CD14-positive monocyte (primary cell): ENCODE data around the gene NCKAP1. TPM values are rescaled to one million over a fixed set of nuclear protein-coding genes. Genes with fewer than 3 reads are reported as not detected.

Experiments used
- DNase-seq, 3 donors: peaks; one replicate each; pipeline ENCODE4 v3.0.0-alpha.2; 2011 to 2022
- H2AFZ ChIP-seq: 2 replicates; pipeline ENCODE4 v1.6.0; 2012; ENCODE audit warnings: mild to moderate bottlenecking, low read depth, low read length, inconsistent platforms; ENCODE audit not compliant: insufficient read depth, poor library complexity, severe bottlenecking
- H3K27ac ChIP-seq, 2 donors: 1 replicate in 1 of 2; 2 replicates in 1 of 2; pipeline ENCODE4 v1.5.1; 2012 to 2013; ENCODE audit warnings: low read length in 2 of 2, control low read depth in 1 of 2, inconsistent platforms in 1 of 2, low read depth in 1 of 2, mild to moderate bottlenecking in 1 of 2
- H3K27me3 ChIP-seq, 2 donors: one replicate each; pipeline versions ENCODE4 v1.6.0 to v1.6.1; 2011 to 2013; ENCODE audit warnings: low read length in 2 of 2; ENCODE audit not compliant: control insufficient read depth in 2 of 2, insufficient read depth in 2 of 2
- H3K36me3 ChIP-seq, 2 donors: replicated peaks in 1 of 2; 1 replicate in 1 of 2; 2 replicates in 1 of 2; pipeline versions ENCODE4 v1.5.1 to v1.6.1; 2012 to 2013; ENCODE audit warnings: low read length in 2 of 2, control low read depth in 1 of 2, inconsistent platforms in 1 of 2, mild to moderate bottlenecking in 1 of 2; ENCODE audit not compliant: insufficient read depth in 2 of 2, control insufficient read depth in 1 of 2
- H3K4me1 ChIP-seq, 2 donors: 1 replicate in 1 of 2; 2 replicates in 1 of 2; pipeline versions ENCODE4 v1.5.1 to v1.6.1; 2012 to 2013; ENCODE audit warnings: low read length in 2 of 2, control low read depth in 1 of 2, inconsistent platforms in 1 of 2, mild to moderate bottlenecking in 1 of 2, moderate library complexity in 1 of 2; ENCODE audit not compliant: insufficient read depth in 2 of 2, control insufficient read depth in 1 of 2
- H3K4me2 ChIP-seq: replicated peaks from 2 replicates; pipeline ENCODE3; 2012; ENCODE audit warnings: low read length, moderate library complexity, mild to moderate bottlenecking; ENCODE audit not compliant: poor library complexity, severe bottlenecking; ENCODE audit errors: extremely low read depth
- H3K4me3 ChIP-seq, 3 experiments: fragments of 200-600 bp in 1 of 3; sonication (generic) in 1 of 3; replicated peaks in 1 of 3; 1 replicate in 2 of 3; 2 replicates in 1 of 3; pipeline ENCODE4 v1.5.1; 2011 to 2013; ENCODE audit warnings: low read length in 3 of 3, mild to moderate bottlenecking in 3 of 3, control low read depth in 2 of 3, low read depth in 2 of 3, inconsistent platforms in 1 of 3, moderate library complexity in 1 of 3
- H3K79me2 ChIP-seq: 2 replicates; pipeline ENCODE4 v1.6.0; 2012; ENCODE audit warnings: mild to moderate bottlenecking, control low read depth, inconsistent platforms, low read length, moderate library complexity; ENCODE audit not compliant: insufficient read depth
- H3K9ac ChIP-seq: 2 replicates; pipeline ENCODE4 v1.6.0; 2017; ENCODE audit warnings: low read length, mild to moderate bottlenecking; ENCODE audit not compliant: insufficient read depth, poor library complexity, severe bottlenecking
- H3K9me3 ChIP-seq, 2 donors: replicated peaks in 1 of 2; 1 replicate in 1 of 2; 2 replicates in 1 of 2; pipeline versions ENCODE4 v1.5.1 to v1.6.1; 2012 to 2013; ENCODE audit warnings: low read length in 2 of 2, control low read depth in 1 of 2; ENCODE audit not compliant: control insufficient read depth in 1 of 2, insufficient read depth in 1 of 2
- H4K20me1 ChIP-seq: 2 replicates; pipeline ENCODE4 v1.6.0; 2012; ENCODE audit warnings: mild to moderate bottlenecking, low read length, control low read depth, moderate library complexity; ENCODE audit not compliant: insufficient read depth
- H3K27ac Mint-ChIP-seq, 7 donors: one replicate each; pipeline ENCODE4 v1.8.0; 2020; ENCODE audit warnings: mild to moderate bottlenecking in 7 of 7, mixed read lengths in 7 of 7, moderate library complexity in 6 of 7, inconsistent platforms in 2 of 7
- H3K27me3 Mint-ChIP-seq, 3 donors: one replicate each; pipeline ENCODE4 v1.8.0; 2021 to 2022; ENCODE audit warnings: low read depth in 3 of 3, mild to moderate bottlenecking in 3 of 3, mixed read lengths in 3 of 3, moderate library complexity in 3 of 3, inconsistent platforms in 1 of 3
- H3K36me3 Mint-ChIP-seq, 2 donors: one replicate each; pipeline ENCODE4 v1.8.0; 2020; ENCODE audit warnings: mixed read lengths in 2 of 2, inconsistent platforms in 1 of 2, mild to moderate bottlenecking in 1 of 2
- H3K4me1 Mint-ChIP-seq: one replicate; pipeline ENCODE4 v1.8.0; 2020; ENCODE audit warnings: mild to moderate bottlenecking, mixed read lengths
- H3K4me3 Mint-ChIP-seq, 2 donors: one replicate each; pipeline ENCODE4 v1.8.0; 2020; ENCODE audit warnings: mild to moderate bottlenecking in 2 of 2, mixed read lengths in 2 of 2, moderate library complexity in 1 of 2
- H3K9me3 Mint-ChIP-seq, 7 donors: one replicate each; pipeline ENCODE4 v1.8.0; 2020 to 2022; ENCODE audit warnings: mixed read lengths in 7 of 7, mild to moderate bottlenecking in 6 of 7, moderate library complexity in 6 of 7, inconsistent platforms in 2 of 7
- WGBS: methylation state at CpG from one replicate; pipeline ENCODE4 v1.1.5; 2013; ENCODE audit warnings: missing lambda C conversion rate; ENCODE audit not compliant: insufficient coverage; 5-methylcytosine and 5-hydroxymethylcytosine counted together
- intact Hi-C, 2 donors: fragments of 100-400 bp; cut with micrococcal nuclease; formaldehyde crosslinking; loops; one replicate each; pipeline versions ENCODE4 v1.15.0 to v1.15.1; 2023
- polyA plus RNA-seq, 3 donors: library from polyadenylated mRNA; depleted of rRNA in 1 of 3; unstranded in 2 of 3; stranded (reverse) in 1 of 3; fragments of 300-500 nt in 2 of 3; fragments of >200 nt in 1 of 3; fragmentation: Illumina TruSeq in 2 of 3; gene quantifications; 1 replicate in 2 of 3; 2 replicates in 1 of 3; pipeline ENCODE4 v1.2.3, GENCODE V29; 2012 to 2021
- TF ChIP-seq, protein P1 (sequence below): fragments of 200-600 bp; IDR thresholded peaks from one replicate; pipeline ENCODE4 v1.8.0; 2022; ENCODE audit warnings: antibody characterized with exemption, mild to moderate bottlenecking

Gene NCKAP1
- polyA plus RNA-seq, 3 donors: 0.01 TPM; not detected in 2

DNA sequence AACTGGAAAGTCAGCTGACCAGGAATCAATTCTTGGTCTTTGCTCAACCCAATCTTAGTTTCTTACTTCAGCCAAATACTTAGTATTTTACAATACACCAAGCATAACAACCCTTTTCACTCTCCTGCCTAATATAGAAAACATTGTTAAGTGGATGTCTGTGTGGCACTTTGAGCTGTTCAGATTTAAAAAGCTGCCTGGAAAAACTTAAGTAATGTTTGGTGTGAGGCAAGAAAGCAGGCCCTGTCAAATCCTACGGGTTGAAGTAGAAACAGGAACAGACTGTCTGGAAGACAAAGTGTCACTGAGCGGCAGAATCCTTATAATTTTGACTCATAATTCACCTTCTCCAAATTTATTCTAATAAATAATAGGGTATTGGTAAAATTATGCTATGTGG, 134.7 kb downstream of the NCKAP1 start:
- no peaks in the 10 kb centered on the region for H3K36me3 Mint-ChIP-seq
- TF ChIP-seq, protein P1, sequence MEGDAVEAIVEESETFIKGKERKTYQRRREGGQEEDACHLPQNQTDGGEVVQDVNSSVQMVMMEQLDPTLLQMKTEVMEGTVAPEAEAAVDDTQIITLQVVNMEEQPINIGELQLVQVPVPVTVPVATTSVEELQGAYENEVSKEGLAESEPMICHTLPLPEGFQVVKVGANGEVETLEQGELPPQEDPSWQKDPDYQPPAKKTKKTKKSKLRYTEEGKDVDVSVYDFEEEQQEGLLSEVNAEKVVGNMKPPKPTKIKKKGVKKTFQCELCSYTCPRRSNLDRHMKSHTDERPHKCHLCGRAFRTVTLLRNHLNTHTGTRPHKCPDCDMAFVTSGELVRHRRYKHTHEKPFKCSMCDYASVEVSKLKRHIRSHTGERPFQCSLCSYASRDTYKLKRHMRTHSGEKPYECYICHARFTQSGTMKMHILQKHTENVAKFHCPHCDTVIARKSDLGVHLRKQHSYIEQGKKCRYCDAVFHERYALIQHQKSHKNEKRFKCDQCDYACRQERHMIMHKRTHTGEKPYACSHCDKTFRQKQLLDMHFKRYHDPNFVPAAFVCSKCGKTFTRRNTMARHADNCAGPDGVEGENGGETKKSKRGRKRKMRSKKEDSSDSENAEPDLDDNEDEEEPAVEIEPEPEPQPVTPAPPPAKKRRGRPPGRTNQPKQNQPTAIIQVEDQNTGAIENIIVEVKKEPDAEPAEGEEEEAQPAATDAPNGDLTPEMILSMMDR: no peak

DNA sequence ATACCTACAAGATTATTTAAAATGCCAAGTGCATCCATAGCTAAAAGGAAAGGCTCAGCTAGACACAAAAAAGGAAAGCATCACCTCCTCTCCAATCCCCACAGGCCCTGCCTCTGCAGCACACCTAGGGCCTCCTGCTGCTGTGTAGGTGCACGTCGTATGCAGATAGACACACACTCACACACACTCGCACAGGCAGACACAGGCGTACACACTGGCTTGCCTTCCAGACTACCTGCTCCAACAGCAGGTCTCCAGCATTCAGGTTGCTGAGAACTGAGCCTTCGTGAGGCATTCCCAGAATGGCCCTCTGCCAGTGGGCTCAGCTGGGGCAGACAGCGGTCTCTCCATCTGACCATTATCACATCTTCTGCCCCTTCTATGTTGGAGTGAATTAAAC, 136.5 kb downstream of the NCKAP1 start:
- no peak for DNase-seq
- H3K9ac ChIP-seq: no peak overlapping the region

More for the DNA sequence above, 134.7 kb downstream of the NCKAP1 start:
- no peak overlapping the region for H3K4me3 ChIP-seq
- peaks cover 0 to 2% of the 10 kb centered on the region in 2 donors for H3K9me3 ChIP-seq
- H3K79me2 ChIP-seq: no peaks in the 10 kb centered on the region
- H2AFZ ChIP-seq: no peak overlapping the region
- H3K27ac ChIP-seq: no peak overlapping the region
- Mint-ChIP-seq H3K4me1 (no peaks in the 10 kb centered on the region), H3K27me3 (peaks cover 0 to 3% (median 0%) of the 10 kb centered on the region in 3 donors), H3K9me3 (peaks cover 0 to 11% (median 3%) of the 10 kb centered on the region in 7 donors), H3K4me3 (no peak overlapping the region), H3K27ac (no peak overlapping the region)
- H3K36me3 ChIP-seq: no peaks in the 10 kb centered on the region
- WGBS: no CpG with 5 or more reads among the region's 2 CpGs
- intact Hi-C loops: no loop called here
- H3K4me2 ChIP-seq: no peak overlapping the region
- H3K9ac ChIP-seq: no peak overlapping the region
- no peak for DNase-seq
- no peaks in the 10 kb centered on the region for H3K4me1 ChIP-seq
- H3K27me3 ChIP-seq: no peaks in the 10 kb centered on the region
- H4K20me1 ChIP-seq: no peaks in the 10 kb centered on the region

More for the DNA sequence above, 136.5 kb downstream of the NCKAP1 start:
- H3K27ac Mint-ChIP-seq: no peak overlapping the region
- intact Hi-C loops: no loop called here
- H3K4me2 ChIP-seq: no peak overlapping the region
- WGBS: 100% methylated on average over 4 of the region's 6 CpGs
- H3K27me3 Mint-ChIP-seq: peaks cover 0 to 3% (median 3%) of the 10 kb centered on the region in 3 donors
- H2AFZ ChIP-seq: no peak overlapping the region
- H4K20me1 ChIP-seq: no peaks in the 10 kb centered on the region
- H3K4me1 Mint-ChIP-seq: no peaks in the 10 kb centered on the region
- H3K4me3 Mint-ChIP-seq: no peak overlapping the region
- H3K4me3 ChIP-seq: no peak overlapping the region
- H3K27me3 ChIP-seq: no peaks in the 10 kb centered on the region
- H3K27ac ChIP-seq: no peak overlapping the region
- no peaks in the 10 kb centered on the region for H3K36me3 ChIP-seq
- no peaks in the 10 kb centered on the region for H3K79me2 ChIP-seq
- H3K9me3 ChIP-seq: no peaks in the 10 kb centered on the region
- H3K36me3 Mint-ChIP-seq: no peaks in the 10 kb centered on the region
- peaks cover 0 to 5% (median 3%) of the 10 kb centered on the region in 7 donors for H3K9me3 Mint-ChIP-seq
- H3K4me1 ChIP-seq: no peaks in the 10 kb centered on the region
- TF ChIP-seq, protein P1: no peak
